ENCODE measurements around the gene RAB3IP.
A peak's percentile ranks its signal among the peaks of the same experiment; 100 is the strongest.

Gene RAB3IP

GRCh38 chr12:69719336-69720316 lies 19.0 kb upstream of the RAB3IP start:
- H3K4me3 Mint-ChIP-seq: no peak overlapping the region
- peaks cover 6% of the 10 kb centered on the region for H3K27me3 Mint-ChIP-seq (ENCODE audit: low read depth)
- peaks cover 9% of the 10 kb centered on the region for H3K9me3 Mint-ChIP-seq
- peak overlapping the region in 1 of 3 experiments; percentile 41 for H3K27ac Mint-ChIP-seq
- no peaks in the 10 kb centered on the region for H3K4me1 Mint-ChIP-seq
- no peak for TF ChIP-seq CTCF (IDR thresholded peaks at IDR 0.05; ENCODE audit: unreplicated experiment in 3 of 3)
- no peaks in the 10 kb centered on the region for H3K36me3 Mint-ChIP-seq (ENCODE audit: low read depth)

- Mint-ChIP-seq H3K4me1 (no peaks in the 10 kb centered on the region), H3K9me3 (peaks cover 9% of the 10 kb centered on the region), H3K36me3 (ENCODE audit: low read depth) (no peaks in the 10 kb centered on the region), H3K4me3 (no peak overlapping the region), H3K27ac (peak overlapping the region in 1 of 3 experiments; percentile 81), H3K27me3 (ENCODE audit: low read depth) (peaks cover 6% of the 10 kb centered on the region)
- TF ChIP-seq CTCF (IDR thresholded peaks at IDR 0.05; ENCODE audit: unreplicated experiment in 3 of 3): no peak
Measured at GRCh38 chr12:69720750-69721149, 17.9 kb upstream of the RAB3IP start.

GRCh38 chr12:69726922-69727321 lies 11.7 kb upstream of the RAB3IP start:
- no peaks in the 10 kb centered on the region for H3K4me1 Mint-ChIP-seq
- no peak overlapping the region for H3K27ac Mint-ChIP-seq
- H3K4me3 Mint-ChIP-seq: no peak overlapping the region
- peaks cover 9% of the 10 kb centered on the region for H3K9me3 Mint-ChIP-seq
- TF ChIP-seq CTCF (IDR thresholded peaks at IDR 0.05; ENCODE audit: unreplicated experiment in 3 of 3): no peak
- H3K27me3 Mint-ChIP-seq (ENCODE audit: low read depth): no peaks in the 10 kb centered on the region
- no peaks in the 10 kb centered on the region for H3K36me3 Mint-ChIP-seq (ENCODE audit: low read depth)

- H3K27me3 Mint-ChIP-seq (ENCODE audit: low read depth): peaks cover 26% of the 10 kb centered on the region
- H3K27ac Mint-ChIP-seq: no peak overlapping the region
- no peaks in the 10 kb centered on the region for H3K9me3 Mint-ChIP-seq
- TF ChIP-seq CTCF (IDR thresholded peaks at IDR 0.05; ENCODE audit: unreplicated experiment in 3 of 3): no peak
- H3K4me1 Mint-ChIP-seq: no peaks in the 10 kb centered on the region
- H3K36me3 Mint-ChIP-seq (ENCODE audit: low read depth): no peaks in the 10 kb centered on the region
- H3K4me3 Mint-ChIP-seq: no peak overlapping the region
Measured at GRCh38 chr12:69732088-69732487, 6.6 kb upstream of the RAB3IP start.

- no peaks in the 10 kb centered on the region for H3K9me3 Mint-ChIP-seq
- H3K27ac Mint-ChIP-seq: no peak overlapping the region
- H3K4me1 Mint-ChIP-seq: no peaks in the 10 kb centered on the region
- peaks cover 35% of the 10 kb centered on the region for H3K27me3 Mint-ChIP-seq (ENCODE audit: low read depth)
- H3K4me3 Mint-ChIP-seq: no peak overlapping the region
- TF ChIP-seq CTCF (IDR thresholded peaks at IDR 0.05; ENCODE audit: unreplicated experiment in 3 of 3): no peak
- no peaks in the 10 kb centered on the region for H3K36me3 Mint-ChIP-seq (ENCODE audit: low read depth)
Measured at GRCh38 chr12:69733638-69734037, 5.0 kb upstream of the RAB3IP start.

Data from nephron (organoid).